ENCODE measurements around the gene CBLB.

GRCh38 chr3:105845488-105845887 lies 23.3 kb downstream of the CBLB start:
- TF ChIP-seq CTCF (conservative IDR thresholded peaks at IDR 0.05; ENCODE audit: low read length) = no peak
- no peak for TF ChIP-seq EZH2phosphoT487 (IDR thresholded peaks at IDR 0.05; ENCODE audit: borderline replicate concordance, low read depth, low read length)

All from OCI-LY7 (cell line).